Measurements from ENCODE around the gene ESPNL.
"Not testable (repeated sequence)": the region's sequence is repeated elsewhere in the genome, so short reads cannot be mapped to it uniquely, and the experiment has no call there.

Gene ESPNL

GRCh38 chr2:238100049-238100820, at the start of gene ESPNL:
Gene ESPNL (plus strand): TSS chr2:238100340. CDS start chr2:238100420, 80 bp downstream.
- DNase-seq (ENCODE audit: low read depth in 3 of 3, low spot score in 1 of 3), result no peak

DNA sequence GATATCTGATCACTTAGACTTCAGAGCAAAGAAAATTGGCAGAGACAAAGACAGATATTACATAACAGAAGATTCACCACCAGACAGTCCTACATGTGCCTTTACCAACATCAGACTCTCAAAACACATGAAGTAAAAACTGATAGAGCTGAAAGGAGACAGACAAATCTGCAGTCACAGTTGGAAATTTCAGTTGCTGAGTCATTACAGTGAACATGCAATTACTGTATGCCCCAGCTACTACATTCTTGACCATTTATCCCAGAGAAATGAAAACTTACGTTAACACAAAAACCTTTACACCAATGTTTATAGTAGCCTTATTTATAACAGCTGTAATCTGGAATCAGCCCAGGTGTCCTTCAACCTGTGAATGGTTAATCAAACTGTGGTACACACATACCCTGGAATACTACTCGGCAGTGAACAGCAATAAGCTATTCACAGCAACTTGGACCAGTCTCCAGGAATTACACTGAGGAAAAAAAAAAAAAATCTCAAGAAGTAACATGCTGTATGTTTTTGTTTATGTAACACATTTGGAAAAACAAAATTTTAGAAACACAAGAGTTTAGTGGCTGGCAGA, 46.9 kb upstream of the ESPNL start:
- DNase-seq (ENCODE audit: low read depth in 3 of 3, low spot score in 1 of 3), result no peak

DNA sequence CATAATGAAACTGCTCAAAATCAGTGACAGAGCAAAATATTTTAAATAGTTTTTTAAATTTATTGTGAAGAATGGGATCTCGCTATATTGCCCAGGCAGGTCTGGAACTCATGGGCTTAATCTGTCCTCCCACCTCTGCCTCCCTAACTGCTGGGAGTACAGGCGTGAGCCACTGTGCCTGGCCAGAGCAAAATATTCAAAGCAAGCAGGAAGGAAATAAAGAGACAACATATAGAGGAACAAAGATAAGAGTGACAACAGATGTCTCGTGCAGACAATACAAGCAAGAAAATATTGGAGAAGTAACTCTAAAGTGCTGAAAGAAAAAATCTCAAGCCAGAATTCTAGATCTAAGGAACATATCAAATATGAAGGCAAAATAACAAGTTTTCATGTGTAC, 44.3 kb upstream of the ESPNL start:
- no peak for DNase-seq (ENCODE audit: low read depth in 3 of 3, low spot score in 1 of 3)

DNA sequence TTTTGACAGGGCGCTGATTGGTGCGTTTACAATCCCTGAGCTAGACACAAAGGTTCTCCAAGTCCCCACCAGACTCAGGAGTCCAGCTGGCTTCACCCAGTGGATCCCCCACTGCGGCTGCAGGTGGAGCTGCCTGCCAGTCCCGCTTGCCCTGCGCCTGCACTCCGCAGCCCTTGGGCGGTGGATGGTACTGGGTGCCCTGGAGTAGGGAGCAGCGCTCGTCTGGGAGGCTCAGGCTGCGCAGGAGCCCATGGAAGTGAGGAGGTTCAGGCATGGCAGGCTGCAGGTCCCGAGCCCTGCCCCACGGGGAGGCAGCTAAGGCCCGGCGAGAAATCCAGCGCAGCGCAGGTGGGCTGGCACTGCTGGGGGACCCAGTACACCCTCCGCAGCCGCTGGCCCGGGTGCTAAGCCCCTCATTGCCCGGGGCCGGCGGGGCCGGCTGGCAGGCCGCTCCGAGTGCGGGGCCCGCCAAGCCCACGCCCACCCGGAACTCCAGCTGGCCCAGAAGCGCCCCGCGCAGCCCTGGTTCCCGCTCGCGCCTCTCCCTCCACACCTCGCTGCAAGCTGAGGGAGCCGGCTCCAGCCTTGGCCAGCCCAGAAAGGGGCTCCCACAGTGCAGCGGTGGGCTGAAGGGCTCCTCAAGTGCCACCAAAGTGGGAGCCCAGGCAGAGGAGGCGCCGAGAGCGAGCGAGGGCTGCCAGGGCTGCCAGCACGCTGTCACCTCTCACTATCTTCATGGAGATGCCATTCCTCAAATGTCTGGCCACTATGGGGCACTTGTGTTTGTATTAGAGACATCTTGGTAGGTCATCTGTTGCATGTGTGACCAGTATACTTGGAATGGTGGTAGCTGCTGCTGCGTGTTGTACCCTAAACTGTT, 42.2 kb upstream of the ESPNL start:
- DNase-seq (ENCODE audit: low read depth in 3 of 3, low spot score in 1 of 3), result not testable (repeated sequence)

- no peak for DNase-seq (ENCODE audit: low read depth in 3 of 3, low spot score in 1 of 3)
These were observed 40.6 kb upstream of the ESPNL start for GRCh38 chr2:238059505-238059904.

- no peak for DNase-seq (ENCODE audit: low read depth in 3 of 3, low spot score in 1 of 3)
These were observed 40.0 kb upstream of the ESPNL start for GRCh38 chr2:238060096-238060541.

DNA sequence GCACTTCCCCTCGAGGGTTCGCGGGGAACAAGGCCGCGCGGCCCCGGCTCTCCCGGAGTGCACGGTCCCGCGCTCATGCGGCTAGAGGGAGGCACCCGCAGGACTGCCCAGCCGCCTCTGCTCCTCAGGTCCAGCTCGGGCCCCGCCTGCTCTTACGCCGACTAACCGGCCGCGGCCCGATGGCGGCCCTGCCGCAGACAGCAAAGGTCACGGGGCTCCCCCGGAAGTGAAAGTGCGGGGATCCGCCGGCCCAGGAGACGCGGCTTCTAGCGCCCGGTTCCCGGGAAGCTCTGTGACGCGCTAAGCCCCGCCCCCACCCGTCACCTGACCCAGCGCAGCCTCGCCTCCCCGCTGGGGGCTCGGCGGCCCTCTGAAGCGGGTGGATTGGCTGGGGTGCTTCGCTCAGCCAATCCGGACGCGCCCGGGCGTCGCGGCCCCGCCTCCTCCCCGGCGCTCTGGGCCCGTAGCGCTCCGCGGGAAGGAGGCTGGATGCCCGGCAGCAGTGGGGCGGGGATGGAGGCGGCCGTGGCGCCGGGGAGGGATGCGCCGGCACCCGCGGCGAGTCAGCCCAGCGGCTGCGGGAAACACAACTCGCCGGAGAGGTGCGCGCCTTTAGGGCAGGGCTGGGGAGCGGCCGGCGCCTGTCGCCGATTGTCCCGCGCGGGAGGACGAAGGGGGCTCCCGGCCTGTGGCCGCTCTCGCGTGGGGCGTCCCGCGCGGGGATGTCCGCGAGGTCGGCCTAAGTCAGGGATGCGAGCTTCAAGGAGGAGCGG, 39.4 kb upstream of the ESPNL start, which contains the start of gene SCLY:
TSS of gene SCLY (plus strand) at position 460 of the 773 bp plus-strand sequence. CDS start at position 514, 54 bp downstream.
- DNase-seq (ENCODE audit: low read depth in 3 of 3, low spot score in 1 of 3), result peak; percentile 89 to 91 (median 90)

DNA sequence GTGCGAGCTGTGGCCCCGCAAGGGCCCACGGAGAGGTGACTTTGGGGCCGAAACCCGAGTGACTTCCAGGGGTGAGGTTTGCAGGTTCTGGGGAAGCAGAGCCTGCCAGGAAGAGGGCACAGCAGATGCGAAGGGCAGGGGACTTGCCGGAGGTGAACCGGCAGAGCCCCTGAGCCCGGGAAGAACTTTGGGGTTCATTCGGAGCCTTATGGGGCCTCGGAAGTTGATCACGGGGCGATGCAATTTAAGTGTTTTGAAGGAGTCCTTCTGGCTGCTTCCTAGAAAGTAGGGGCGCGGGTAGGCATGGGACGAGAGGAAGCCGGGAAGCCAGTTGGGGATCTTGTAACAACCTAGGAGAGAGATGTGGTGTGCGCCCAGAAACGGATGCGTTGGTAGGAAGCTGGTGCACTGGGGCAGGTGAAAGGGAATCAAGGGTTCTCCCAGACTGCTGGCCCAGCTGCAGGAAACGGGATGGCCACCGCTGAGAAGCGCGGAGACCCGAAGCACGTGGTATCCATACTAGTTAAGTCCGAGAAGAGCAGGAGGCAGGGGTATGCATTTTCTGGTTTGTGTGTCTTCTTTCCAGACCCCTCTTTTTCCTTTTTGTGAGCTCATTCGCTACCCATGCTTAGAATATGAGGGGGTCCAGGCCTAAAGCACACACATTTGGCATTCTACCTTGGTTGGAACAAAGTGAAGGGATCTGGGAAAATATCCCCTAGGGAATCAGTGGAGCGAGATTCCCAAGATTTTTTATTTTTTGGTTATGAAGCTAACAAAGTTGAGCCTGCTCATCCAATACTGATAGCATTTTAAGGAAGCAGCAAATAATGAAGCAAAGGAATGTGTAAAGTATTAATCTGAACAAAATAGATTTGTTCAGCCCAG, 38.6 kb upstream of the ESPNL start:
- DNase-seq (ENCODE audit: low read depth in 3 of 3, low spot score in 1 of 3), result no peak

GRCh38 chr2:238063414-238064189, 36.5 kb upstream of the ESPNL start:
- no peak for DNase-seq (ENCODE audit: low read depth in 3 of 3, low spot score in 1 of 3)

DNA sequence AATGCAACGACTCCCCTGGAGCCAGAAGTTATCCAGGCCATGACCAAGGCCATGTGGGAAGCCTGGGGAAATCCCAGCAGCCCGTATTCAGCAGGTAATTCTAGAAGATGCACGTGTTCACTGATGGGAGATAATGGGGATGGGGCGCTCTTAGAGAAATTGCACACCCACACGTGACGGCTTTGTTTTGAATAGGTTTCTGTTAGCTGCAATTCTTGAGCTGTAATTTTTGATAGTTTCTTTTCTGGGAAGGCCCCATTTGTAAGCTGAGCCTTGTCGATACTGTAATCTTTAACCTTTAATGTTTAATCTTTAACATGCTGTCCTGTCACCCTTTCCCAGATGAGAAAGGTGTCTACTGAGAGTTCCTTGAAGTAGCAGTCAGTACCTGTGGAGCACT, 35.8 kb upstream of the ESPNL start:
- no peak for DNase-seq (ENCODE audit: low read depth in 3 of 3, low spot score in 1 of 3)

DNA sequence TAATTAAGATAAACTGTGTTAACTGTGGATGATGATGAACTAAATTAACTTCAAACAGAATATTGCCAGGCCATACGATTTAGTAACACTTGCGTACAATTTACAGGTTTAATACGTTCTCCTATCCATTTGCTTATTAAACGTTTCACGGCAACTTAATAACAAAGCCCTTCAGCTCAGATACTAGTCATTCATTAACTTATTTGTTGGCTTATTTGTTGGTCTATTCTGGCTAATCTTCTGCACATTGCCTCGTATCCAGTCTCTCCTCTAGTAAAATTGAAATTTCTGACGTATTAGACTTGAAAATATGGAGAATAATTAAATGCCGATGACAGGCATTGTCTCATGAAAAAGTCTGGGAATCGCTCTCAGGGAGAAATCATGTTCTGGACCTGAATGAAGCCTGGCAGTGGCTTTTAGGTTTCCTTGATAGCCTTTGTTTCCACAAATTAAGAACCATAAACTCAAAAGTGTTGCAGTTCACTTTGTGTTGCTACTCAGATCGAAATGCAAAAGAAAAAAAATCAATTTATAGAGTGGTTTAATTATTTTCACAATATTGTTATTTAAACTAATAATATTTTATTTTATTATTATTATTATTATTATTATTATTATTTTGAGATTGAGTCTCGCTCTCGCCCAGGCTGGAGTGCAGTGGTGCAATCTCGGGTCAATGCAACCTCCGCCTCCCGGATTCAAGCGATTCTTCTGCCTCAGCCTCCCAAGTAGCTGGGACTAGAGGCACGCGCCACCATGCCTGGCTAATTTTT, 34.9 kb upstream of the ESPNL start:
- no peak for DNase-seq (ENCODE audit: low read depth in 3 of 3, low spot score in 1 of 3)

DNA sequence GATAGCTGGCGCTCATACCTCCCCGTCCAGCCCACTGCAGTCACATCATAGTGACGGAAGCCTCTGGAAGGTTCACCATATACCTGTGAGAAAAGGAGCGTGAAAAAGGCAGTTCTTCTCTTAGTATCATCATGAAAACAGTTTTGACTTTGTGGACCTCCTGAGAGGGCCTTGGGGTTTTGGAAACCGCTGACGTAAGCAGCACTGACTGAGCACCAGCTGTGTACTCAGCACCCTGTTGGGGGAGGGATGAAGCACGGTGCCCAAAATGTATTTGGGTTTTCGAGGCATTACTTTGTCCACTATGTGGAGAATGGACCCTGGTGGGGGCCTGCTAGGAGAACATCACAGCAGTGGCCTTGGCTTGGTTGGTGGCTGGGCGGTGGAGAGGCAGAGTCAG, 33.9 kb upstream of the ESPNL start:
- DNase-seq (ENCODE audit: low read depth in 3 of 3, low spot score in 1 of 3), result no peak

- not testable (repeated sequence) for DNase-seq (ENCODE audit: low read depth in 3 of 3, low spot score in 1 of 3)
These were observed 33.4 kb upstream of the ESPNL start for GRCh38 chr2:238066718-238067117.

GRCh38 chr2:238067939-238068338, 32.2 kb upstream of the ESPNL start:
- DNase-seq (ENCODE audit: low read depth in 3 of 3, low spot score in 1 of 3), result no peak

DNA sequence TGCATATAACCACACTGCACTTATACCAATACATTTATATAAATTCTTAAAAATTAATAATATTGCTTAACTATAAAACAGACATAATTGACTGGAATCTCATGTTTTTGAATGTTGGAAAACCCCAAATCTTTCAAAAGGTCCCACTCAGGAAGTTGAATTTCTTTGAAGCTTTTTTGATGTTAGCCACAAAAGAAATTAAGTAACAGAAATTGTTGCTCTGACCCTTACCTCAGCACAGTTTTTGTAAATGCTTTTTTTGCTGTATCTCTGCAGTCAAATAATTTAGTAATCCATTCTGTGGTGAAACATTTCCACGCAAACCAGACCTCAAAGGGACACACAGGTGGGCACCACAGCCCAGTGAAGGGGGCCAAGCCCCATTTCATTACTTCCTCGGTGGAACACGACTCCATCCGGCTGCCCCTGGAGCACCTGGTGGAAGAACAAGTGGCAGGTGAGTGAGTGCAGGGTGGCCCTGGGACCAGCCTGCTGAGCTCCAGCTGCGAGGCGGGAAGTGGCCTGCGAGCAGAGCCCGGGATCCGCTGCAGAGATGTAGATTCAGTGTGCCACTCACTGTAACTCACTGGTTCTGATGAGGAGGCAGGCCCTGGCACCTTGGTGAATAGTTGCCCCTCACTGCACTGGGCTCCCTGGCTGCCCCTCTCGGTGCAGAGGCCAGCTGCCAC, 31.0 kb upstream of the ESPNL start:
- no peak for DNase-seq (ENCODE audit: low read depth in 3 of 3, low spot score in 1 of 3)

DNA sequence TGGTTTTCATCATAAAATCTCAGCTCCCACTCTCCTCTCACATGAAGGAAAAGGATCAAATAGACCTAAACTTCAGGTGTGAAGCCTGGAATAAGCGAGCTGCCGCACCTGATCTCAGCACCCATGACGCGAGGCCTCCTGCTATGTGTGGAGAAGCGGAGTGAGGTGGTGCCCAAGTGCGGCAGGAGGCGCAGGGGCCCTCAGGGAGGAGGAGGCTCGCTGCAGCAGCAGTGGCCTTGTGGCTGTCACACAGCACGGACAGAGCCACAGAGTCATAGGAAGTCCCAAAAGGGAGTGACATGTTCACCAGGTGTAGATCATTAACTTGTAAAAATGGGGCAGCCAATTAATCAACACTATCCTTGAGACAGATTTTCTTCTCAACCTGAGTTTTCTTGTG, 30.3 kb upstream of the ESPNL start:
- DNase-seq (ENCODE audit: low read depth in 3 of 3, low spot score in 1 of 3), result no peak

DNA sequence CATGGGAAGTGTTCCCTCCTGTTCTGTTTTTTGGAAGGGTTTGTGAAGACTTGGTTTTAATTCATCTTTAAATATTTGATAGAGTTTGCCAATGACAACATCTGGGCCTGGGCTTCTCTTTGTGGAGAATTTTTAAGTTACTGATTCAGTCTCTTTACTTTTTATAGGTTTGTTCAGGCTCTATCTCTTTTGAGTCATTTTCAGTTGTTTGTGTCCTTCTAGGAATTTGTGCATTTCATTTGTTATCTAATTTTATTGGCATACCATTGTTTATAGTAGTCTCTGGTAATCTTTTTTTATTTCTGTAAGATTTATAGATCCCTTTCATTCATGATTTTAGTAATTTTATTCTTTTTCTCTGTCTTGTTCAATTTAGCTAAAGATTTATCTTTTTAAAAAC, 24.7 kb upstream of the ESPNL start:
- no peak for DNase-seq (ENCODE audit: low read depth in 3 of 3, low spot score in 1 of 3)

DNA sequence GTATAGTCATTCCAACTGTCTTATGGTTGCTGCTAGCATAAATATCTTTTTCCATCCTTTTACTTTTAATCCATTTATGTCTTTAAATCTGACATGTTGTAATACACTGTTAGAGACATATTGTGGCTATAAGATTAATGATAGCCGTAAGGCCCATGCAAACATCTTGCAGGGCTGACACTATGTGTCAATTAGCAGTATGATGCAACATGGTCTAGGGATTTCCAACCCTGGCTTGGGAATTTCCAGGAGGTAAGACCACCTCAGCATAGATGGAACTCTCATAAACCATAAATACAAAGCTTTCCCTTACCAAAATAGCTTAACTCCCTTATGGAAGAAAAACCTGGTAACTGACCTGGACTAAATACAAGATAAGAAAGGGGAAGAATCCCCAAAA, 22.8 kb upstream of the ESPNL start:
- DNase-seq (ENCODE audit: low read depth in 3 of 3, low spot score in 1 of 3), result no peak
